GM21619 (cell line): ENCODE data around the gene PSMD1.

Source experiments
- ATAC-seq: cut with Tn5 transposase; IDR thresholded peaks from one replicate; pipeline ENCODE4 v1.9.1; 2021; ENCODE audit not compliant: unreplicated experiment

Gene PSMD1

DNA sequence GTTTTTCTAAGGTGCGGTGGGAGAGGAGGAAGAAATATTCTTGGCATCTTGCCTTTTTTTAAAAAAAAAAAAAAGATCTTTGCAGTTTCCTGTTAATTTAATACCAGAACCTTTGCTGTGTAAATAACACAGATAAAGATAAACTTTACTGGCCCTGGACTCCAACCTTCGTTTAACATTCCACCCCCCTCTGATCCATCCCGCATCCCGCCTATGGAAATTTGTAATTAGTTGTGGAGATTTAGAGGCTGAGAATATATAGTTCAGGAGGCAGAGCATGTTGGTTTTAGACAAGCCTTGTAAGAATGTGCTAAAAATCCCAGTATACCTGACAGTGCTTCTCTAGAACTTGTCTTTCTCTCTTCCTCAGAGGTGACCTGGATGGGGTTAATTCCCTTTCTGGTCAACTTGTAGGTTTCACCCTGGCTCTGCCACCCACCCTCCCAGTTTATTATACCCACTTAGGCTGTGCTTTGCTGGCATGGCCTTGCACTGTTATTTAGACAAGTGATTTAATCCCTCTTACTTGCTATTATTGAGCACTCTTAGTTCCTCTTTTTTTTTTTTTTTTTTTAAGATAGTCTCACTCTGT, 22.3 kb upstream of the PSMD1 start:
- no peak for ATAC-seq

DNA sequence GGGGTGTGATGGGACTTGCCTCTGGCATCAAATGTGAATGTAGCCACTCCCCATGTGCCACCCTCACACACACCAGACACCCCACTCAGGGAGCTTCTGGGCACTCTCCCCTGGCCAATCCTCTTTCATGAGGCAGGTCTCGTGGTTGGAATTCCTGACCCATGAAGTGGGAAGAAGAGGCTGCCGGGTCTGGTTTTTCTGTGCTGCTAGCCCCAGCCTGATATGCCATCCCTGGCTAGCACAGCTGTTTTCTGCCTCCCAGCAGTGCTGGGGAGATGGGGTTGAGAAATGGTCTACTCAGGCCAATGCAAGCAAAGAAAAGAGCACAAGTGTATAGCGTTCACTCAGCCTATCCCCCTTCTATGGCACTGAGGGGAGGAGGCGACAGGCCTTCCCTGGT, 20.5 kb upstream of the PSMD1 start:
- ATAC-seq = no peak

DNA sequence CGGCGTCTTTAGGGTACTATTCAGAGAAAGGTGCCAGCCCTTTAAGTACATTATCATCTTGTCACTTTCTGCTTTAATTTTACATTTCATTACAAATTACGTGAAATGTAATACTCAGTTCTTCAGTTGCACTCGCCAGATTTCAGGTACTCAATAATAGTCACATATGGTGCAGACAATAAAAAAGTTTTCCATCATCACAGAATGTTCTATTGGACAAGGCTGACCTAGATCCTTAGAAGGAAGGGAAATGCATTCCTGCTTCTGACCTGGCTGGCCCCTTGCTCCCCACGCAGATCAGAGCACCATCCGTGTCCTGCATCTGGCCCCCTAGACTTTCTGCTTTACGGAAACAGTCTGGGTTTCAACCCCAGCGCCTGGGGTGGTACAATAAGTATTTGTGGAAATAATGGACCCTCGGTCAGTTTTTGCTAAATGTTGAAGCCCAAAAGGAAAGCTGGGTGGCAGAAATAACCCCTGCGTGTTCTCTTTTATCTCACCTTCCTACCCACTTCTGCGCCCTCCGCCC, 20.0 kb upstream of the PSMD1 start:
- no peak for ATAC-seq

DNA sequence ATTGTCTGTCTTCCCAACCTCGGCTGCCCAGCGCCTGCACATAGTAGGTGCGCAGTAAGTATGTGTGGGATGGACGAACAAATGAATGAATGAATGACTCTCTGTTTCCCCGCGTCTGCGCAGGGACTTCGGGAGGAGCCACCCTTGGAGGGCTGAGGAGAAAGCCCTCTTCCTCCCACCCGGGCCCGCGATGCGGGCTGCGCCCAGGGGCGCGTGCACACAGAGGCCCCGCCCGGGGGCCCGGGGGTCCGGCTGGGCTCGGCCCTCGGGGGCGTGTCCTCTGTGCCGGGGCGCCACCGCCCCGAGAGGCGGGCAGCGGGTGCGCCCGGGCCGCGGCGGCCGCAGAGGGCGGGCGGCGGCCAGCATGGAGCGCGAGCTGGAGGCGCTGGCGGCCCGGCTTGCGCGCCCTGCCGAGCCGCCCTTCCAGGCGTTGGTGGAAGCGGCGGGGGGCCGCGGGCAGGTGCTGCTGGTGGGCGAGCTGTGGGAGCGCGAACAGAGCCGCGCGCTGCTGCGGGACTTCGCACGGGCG, 19.4 kb upstream of the PSMD1 start, which contains the start of gene C2orf72:
TSS of gene C2orf72 (plus strand) at position 322 of the 529 bp plus-strand sequence. CDS start at position 365, 43 bp downstream.
- ATAC-seq = no peak

DNA sequence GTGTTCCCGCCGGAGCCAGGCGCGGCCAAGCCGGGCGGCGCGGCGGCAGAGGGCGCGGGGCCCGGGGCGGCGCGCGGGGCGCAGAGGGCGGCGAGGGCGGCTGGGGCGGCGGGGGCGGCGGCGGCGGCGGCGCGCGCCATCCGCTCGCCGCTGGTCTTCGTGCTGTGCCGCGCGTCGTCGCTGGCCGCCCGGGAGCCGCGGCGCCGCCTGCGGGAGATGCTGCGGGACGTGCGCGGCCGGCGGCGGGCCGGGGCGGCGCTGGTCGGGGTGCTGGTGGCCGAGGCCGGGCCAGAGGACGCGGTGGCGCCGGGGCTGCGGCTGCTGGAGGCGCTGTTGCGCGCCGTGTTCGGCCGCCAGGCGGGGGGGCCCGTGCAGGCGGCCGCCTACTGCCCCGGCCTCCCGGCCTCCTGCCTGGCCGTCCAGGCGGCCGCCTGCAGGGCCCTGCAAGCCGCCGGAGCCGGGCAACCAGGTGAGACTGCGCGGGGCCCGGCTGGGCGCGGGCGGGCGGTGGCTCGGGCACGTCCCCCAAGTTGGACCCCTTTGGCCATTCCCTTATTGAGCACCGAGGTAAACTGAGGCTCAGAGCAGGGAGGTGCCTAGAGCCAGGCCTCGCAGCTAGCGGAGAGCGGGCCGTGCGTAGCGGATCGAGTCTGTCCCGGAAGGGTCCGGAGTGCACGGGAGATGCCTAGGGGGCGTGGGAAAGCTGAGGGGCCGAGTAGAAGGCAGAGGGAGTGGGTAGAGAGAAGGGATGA, 18.8 kb upstream of the PSMD1 start:
- no peak for ATAC-seq

DNA sequence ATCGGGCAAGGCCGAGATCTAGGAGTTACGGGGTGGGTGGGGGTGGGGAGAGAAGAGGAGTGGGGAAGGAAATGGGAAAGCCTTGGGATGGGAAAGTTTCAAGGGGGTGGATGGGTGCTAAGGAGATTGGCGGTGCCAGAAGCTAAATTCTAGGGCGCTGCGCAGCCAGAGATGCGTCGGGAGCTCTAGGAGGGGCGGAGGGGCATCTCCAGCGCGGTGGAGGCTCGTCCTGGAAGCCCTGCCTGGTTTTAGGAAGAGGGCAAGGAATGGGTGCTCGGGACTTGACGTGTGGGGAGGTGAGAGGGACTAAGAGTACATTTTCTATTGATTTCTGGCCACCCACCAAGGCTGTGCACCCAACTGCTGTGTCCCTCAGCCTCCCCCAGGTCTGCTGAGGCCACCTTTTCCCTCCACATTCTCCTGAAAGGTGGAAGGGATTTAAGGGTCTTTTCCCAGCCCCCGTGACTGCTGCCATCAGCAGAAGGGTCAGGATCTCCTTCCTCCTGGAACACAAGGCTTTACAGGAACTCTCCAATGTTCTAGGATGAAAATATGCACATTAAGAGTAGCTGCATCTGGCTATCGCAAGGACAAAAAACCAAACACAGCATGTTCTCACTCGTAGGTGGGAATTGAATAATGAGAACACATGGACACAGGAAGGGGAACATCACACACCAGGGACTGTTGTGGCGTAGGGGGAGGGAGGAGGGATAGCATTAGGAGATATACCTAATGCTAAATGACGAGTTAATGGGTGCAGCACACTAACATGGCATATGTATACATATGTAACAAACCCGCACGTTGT, 18.0 kb upstream of the PSMD1 start:
- ATAC-seq = no peak

DNA sequence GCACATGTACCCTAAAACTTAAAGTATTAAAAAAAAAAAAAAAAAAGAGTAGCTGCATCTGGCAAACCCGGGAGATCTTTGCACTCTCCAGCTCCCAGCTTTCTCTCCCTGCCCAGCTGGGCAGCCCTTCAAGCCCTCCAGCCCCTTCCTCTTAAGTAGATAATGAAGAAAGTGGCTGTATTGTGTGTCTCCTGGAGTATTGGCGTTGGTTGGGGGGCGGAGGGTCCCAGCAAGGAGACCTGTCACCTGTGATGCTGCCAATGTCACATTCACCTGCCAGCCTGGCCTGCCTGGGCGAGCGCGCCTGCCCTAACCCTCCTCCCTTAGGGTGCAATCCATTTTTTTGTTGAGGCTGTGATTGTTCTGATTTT, 17.4 kb upstream of the PSMD1 start:
- ATAC-seq = no peak

DNA sequence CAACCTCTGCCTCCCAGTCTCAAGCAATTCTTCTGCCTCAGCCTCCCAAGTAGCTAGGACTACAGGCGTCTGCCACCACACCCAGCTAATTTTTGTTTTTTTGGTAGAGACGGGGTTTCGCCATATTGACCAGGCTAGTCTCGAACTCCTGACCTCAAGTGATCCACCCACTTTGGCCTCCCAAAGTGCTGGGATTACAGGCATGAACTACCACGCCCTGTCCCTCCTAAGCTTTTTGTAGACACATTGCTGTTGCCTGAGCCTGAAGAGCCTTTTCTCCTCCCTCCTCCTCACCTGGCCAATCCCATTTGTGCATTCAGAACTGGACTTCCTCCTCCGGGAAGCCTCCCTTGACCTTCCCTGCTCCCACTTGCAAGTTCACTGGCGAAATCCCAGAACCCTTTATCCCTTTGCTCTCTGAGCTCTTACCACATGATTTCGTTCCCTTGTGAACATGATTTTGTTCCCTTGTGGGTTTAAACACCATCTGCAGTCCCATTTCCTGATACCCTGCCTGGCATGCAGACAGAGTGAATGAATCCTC, 16.8 kb upstream of the PSMD1 start:
- ATAC-seq = no peak

DNA sequence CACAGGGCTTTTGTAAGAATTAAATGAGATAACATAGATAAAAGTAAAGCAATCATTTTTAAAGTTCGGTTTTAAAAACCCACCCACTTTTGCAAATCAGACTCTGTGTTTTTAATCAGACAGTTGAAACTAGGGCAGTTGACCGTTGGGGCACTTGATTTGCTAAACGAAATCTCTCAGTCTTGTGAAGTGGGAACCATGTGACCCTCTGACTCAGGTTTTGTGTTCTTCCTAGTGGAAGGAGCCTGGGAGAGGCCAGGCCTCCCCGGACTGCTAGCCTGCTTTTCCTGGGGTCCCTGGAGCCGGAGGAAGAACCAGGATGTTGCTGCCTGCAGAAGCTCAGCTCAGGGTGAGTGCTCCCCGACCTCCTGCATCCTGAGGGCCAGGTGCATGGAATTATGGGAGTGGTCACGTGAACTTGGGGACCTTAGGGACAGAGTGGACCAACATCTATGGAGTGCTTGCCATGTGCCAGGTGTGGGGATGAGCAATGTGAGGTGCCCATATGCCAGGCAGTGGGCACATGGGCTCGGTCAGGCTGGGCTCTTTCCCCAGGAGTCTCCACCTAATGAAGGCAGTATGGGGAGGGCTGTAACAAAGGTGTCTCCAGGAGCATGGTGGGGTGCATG, 15.5 kb upstream of the PSMD1 start:
- no peak for ATAC-seq

DNA sequence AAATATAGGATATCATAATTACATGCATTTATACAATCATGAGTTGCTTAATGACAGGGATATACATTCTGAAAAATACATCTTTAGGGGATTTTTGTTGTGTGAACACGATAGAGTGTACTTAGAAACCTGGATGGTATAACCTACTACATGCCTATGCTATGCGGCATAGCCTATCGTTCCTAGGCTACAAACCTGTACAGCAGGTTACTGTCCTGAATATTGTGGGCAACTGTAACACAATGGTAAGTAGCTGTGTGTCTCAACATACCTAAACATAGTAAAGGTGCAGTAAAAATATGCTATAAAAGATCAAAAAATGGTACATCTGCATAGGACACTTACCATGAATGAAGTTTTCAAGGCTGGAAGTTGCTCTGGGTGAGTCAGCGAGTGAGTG, 12.9 kb upstream of the PSMD1 start:
- ATAC-seq = no peak

DNA sequence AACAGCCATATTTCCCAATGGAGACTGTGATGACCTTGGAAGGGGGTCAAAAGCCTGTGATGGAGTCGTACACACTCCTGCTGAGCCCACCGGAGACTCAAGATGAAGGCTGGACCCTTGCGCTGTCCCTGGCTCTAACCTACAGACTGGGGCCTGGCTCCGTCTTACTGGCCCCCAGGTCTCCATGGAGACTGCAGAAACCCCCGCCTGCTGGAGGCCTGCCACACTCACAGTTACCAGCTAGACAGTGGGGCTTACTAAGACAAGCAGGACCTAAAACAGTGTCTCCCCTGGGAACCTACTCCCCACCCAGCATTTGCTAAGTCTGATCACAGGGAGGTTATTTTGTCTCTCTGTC, 9.8 kb upstream of the PSMD1 start:
- no peak for ATAC-seq

DNA sequence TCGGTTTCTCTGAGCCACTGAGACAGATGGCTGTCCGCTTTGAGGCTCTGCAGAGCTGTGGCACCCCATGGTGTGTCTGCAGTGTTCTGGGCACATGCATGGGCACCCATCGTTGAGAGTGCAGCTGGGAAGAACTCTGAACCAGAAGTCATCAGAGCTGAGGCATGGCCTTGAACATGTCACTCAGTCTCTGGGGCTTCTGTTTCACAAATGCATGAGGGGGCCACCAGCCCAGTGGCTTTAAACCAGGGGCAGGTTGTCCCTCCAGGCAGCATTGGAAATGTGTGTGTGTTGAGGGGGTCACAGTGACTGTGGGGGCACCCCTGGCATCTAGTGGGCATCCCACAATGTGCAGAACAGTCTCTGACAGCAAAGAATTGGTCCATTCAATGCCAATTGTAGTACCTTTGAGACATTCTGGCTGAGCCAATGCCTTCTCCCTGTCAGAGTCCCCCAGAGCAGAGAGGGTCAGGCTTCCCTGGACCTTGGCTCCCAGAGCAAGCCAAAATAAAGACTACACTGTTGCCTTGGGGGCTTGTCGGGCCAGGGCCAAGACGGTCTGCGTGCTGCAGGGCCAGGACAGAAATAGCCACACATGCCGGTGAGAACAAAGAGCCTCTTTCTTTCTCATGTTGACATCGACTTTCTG, 9.3 kb upstream of the PSMD1 start:
- ATAC-seq = no peak

DNA sequence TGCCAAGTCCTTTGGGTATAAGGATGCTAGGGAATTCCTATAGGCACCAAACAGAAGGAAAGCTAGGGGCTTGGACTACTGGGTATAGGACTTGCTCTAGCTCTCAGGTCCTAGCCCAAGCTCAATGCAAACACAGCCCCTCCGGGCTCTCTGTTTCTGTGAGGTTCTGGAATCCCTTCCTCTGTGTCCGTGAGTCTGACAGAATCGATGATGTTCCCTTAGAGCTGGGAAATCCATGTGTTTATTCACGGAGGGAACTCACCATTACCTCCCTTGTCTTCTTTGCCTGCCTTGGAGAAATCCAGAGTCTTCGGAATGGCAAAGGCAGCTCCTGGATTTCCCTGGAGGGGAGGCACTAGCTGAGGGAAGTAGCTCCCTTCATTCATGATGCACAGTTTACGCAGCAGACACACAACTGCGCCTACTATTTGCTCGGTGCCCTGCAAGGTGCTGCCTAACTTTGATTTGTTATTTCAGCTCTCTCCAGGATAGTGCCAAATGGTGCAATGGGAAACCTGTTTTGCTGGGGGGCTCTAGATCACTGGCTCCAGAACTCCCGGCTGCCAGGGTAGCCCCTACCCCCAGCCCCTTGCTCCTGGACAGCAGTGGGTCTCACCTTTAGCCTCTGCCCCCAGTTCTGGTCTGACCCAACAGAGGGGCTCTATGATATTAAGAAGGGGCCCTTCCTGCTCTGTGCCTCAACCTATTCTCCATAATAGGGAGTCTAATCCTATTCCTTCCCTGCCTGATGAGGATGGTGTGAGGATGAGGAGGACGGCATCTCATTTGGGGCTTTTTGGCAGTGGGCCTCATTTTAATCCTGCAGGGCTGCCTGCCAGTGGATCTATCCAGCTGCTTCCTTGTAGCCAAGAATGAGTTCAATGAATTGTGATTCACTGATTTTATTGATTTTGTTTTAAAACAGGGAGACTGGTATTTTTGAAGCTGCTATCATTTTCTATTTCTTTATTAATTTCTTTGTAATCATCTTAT, 8.4 kb upstream of the PSMD1 start:
- no peak for ATAC-seq

DNA sequence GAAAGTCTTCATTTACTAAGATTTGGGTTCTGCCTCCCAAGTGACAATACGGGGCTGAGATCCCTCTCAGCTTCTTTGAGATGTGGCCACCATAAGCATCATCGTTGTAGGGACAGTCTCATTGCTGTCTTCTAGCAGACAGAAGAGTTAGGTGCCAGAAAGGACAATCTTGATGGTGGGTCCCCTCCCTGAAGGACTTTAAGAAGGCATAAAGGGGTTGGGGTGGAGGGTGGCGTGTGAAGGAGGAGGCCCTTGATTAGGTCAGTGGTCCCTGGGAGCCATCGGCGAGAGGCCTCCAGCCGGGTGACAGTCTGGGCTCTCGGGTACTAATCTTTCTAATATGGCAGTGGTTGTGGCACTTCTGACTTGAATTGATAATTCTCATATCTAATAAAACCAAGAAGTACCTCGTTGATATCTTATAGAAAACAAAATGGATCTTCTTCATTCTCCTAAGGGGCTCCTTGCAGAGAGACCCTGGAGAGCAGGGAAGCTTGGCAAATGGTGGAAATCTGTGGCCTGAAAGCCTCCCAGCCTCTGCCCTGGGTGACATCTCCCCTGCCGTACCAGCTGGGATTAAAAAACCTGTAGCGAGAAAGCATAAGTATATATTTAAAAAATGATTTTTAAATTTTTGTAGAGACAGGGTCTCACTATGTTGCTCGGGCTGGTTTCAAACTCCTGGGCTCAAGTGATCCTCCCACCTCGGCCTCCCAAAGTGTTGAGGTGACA, 7.2 kb upstream of the PSMD1 start:
- no peak for ATAC-seq

DNA sequence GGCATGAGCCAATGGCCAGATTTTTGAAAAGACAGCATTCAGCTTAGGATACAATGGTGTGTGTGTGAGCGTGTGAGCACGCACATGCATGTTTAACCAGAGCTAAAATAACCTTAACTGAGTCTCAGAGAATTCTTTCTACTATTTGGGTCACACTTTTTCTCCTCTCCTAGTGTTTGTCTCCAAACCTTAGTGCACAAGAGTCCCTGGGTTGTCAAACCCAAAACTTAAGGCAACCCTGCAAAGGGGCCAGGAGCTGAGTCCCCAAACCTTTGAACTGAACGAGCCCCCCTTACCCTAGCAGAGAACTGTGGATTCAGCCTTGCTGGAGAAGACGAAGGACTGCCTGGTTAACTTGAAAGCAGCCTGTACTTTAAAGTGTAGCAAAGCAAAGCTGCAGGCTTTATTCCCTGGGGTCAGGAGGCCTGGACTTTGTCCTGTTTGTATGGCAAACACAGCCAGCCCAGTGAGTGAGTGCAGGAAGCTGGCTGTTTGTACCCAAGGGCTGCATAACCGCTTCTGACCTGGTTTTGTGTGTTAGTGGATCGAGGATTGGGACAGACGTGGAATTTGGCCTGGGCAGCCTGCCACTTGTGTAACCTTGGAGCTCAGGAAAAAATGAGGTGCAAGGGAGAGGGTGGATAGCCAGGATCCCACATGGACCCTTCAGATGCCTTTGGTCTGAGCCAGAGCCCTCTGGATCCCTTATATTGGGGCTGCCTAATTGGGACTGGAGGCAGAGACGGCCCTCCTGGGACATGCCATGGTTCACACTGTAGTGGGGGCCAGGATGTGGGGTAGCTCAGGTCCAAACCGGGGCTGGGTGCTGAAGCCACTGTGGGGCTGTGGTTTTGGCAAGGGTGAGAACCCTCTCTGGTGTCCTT, 6.4 kb upstream of the PSMD1 start:
- no peak for ATAC-seq

DNA sequence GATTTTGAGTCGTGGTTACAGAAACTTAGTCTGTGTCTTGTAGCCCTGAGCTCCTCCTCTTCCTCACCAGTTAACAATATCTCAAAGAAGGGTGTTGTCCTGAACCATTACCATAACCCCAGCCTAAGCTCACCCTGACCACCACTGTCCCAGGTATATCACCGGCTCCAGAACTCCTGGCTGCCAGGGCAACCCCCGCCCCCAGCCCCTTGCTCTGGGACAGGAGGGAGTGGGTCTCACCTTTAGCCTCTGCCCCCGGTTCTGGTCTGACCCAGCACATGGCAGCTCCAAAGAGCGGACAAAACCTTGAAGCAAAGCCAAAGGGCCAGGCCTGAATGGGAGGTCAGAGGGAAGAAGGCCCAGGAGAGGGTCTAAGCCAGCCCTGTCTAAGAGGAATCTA, 5.6 kb upstream of the PSMD1 start:
- no peak for ATAC-seq
